DMS53 (cell line): ENCODE data around the gene DOCK1.

ENCODE experiments used
- DNase-seq: peaks from one replicate; lab custom pipeline; 2025; lab: John Stamatoyannopoulos, UW

Gene DOCK1

DNA sequence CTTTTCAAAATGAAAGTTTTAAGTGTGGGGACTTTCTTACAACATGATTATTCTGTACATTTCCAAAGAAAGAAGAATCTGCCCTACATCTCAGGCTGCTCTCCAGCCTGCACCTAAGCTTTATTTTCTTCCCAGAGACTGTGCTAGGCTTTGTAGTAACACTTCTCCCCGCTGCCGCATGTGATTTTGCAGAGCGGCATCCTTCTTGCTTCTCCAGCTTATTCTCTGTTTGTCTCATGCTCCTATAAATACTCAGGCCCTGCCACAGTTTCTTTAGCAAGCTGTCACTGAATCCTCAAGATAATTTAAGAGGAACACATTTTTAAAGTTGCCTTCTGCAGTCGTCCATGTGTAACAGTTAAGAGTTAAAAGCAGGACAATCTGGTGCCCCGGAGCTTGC is 237.6 kb downstream of the DOCK1 start:
- no peak for DNase-seq

DNA sequence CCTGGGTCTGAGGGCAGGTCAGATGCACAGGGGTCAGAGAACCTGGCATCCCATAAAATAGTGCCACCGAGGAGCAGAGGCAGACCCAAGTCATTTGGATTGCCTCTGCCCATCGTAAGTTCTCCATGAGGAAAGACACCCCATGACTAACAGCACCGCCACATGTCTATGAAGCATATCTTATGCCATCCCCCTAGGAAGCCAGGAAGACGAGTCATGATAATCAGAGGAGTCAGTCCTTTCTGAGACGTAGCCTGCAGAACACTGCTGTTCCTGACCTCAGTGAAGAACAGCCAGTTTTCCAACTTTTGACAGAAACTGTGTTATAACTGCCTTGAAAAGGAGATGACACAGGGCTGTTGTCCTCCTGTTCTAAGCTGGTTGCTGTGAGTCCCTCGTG is 239.9 kb downstream of the DOCK1 start:
- no peak for DNase-seq

DNA sequence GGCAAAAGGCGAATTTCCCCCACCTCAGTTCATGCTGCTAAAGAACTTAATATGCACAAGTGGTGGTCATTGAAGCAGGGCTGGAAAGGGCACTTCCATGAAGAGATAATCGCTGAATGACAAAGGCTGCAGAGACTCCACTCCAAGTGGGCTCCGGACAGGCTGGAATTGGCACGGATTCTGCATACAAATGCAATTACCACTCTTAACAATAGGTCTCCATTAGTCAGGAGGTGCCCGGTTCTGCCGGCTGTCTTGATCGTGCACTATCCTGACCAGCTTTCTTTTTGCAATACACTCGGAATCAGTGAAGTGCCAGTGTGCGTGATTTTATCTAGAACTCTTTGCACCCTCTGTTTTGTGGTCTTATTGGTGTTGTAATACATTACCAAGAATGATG is 241.4 kb downstream of the DOCK1 start:
- DNase-seq = no peak

DNA sequence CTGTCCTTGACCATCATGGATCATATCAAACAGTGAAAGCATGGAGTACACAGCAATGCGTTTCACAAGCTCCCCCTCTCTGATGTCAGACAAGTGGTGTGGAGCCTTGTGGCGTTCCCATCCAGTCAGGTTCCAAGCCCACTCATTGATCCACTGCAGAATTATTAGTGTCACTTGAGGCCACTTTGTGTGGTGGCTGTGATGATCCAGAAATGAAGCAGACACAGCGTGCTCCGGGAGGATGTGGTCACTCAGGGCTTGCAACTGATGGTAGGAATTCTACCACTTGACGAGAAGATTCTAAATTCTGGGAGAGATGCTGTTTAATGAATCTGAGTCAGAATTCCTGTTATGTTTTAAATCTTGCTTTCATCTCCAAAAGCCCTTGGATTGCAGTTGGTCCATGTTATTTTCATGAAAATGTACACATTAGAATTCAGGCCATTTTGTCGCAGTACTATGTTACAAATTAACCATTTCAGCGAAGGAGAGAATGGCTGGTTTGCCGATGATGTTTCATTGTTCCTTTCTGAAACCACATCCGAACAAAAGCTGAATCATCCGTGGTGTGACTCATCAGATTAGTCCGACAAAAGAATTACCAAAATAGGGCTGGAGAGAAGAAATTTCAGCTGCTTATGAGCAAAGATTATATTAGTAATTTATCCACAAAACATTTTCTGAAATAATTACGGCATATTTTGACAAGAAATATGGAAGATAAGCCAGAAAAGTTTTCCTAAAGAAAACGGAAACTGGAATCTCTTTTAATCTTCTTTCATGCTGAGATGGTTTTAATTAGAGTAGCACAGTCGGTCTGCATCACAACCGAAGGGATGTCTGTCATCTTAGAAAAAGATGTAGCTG is 243.1 kb downstream of the DOCK1 start:
- DNase-seq = peak; percentile 46

DNA sequence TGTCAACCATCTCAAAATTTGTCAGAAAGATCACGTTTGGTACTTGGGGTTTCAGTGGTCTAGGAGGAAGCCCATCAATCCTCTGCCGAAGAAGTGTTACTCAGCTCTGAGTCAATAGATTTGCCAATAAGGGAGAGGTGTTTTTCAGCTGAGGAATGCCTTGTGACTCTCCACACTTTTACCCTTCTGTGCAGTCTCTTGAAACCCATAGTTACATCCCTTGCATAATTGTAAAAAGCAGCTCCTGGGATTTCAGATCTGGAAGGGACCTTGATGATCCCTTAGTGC is 243.6 kb downstream of the DOCK1 start:
- no peak for DNase-seq

DNA sequence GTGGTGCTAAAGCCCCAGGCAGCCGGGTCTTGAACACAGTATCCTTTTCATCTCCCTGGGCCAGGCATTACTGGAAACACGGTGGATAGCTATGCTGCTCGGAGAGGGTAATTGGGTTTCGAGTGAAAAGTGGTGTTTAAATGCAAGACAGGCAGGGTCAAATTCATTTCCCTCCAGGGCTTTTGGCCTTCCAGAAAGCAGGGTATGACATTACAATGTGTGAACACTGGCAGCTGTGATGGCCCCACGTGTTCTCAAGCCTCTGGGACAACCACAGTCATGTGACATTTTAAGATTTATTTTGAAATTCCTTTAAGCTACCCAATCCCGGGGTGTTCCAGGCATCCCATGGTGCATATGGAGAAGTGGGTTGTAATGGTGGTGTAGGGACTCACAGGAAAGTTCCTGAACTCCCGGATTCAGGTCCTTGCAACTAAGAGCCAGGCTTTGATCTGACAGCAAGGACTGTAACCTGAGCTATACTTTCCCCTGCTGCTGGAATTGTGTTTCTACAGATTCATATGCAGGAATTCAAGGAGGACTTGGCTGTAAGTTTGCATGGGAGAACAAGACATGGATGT is 244.4 kb downstream of the DOCK1 start:
- DNase-seq = no peak

DNA sequence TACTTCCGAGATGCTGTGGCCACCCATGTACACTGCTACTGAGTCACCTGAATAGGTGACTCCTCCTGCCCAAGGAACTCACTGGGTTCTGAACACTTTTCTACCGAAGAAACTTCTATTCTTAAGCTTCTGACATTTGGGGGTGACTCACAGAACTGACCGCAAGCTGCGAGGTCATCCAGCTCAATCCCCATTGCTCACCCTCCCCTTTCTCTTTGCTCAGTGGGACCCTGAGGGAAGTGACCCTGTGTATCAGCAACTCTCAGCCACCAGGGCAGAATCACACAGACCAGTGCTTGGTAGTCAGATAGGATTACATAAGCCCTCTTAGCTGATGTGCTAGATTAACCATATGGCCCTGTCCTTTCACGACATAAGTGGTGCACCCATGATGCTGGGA is 244.9 kb downstream of the DOCK1 start:
- no peak for DNase-seq

DNA sequence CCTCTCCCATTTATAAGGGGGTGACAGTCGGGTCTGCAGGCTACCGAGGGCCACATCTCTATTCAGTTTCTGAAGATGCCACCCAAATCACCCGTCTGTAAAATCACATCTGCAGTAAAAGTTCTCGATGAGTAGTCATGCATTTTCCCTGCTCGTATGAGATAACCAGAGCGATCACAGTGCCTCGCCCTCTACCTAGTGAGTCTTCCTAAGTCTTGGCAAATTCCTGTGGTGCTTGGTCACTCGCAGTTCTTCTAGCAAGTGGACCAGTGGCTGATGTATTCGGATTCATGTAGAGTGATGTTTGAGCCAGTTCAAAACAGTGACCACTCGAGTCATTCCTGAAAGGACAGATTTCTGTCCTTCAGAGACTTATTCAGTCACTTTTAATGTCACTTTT is 246.3 kb downstream of the DOCK1 start:
- no peak for DNase-seq

DNA sequence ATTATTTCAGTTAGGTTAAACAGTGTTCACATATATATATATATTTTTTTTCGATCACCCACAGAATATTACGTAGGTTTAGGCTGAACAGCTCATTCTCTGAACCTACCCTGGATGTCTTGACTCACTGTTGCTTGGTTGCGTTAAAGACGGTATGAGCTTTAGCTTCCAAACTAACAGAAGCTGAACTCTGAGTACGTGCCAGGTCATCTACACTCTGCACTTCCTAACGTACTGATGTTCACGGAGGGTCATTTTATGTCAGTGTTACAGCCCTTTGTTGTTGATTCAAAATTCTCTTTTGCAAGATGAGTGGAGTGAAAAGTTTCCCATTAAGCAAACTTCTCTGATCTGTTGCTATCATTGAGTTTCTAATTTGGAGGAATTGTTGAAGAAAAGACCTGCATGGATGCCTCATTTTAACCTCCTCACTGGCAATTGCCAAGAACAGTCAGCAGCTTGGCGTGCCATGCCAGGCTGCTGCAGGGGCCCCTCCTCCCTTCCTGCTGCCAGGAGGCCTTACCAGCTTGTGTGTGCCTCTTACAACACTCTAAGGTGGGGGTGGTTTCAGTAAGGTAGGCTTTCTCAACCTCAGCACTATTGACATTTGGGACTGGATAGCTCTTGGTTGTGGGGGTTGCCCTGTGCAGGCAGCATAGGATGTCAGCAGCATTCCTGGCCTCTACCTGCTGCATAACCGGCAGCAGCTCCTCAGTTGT is 246.9 kb downstream of the DOCK1 start:
- no peak for DNase-seq

DNA sequence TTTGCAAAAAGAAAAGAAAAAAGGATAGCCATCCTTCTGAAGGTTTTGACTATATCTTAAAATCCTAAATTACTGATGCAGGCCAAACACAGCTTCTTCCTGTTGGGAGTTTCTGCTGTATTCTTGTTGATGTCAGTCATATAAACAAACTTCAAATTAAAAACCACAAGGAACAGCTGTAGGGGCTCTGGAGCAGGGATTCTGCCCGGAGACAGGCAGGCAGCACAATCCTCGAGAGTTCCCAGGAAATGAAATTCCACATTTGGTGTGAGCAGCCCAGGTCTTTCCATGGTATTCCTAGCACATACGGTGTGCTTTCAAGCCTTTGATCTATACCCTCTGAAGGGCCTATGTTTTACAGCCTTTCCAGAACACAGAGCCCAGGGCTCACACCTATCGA is 248.0 kb downstream of the DOCK1 start:
- DNase-seq = no peak

DNA sequence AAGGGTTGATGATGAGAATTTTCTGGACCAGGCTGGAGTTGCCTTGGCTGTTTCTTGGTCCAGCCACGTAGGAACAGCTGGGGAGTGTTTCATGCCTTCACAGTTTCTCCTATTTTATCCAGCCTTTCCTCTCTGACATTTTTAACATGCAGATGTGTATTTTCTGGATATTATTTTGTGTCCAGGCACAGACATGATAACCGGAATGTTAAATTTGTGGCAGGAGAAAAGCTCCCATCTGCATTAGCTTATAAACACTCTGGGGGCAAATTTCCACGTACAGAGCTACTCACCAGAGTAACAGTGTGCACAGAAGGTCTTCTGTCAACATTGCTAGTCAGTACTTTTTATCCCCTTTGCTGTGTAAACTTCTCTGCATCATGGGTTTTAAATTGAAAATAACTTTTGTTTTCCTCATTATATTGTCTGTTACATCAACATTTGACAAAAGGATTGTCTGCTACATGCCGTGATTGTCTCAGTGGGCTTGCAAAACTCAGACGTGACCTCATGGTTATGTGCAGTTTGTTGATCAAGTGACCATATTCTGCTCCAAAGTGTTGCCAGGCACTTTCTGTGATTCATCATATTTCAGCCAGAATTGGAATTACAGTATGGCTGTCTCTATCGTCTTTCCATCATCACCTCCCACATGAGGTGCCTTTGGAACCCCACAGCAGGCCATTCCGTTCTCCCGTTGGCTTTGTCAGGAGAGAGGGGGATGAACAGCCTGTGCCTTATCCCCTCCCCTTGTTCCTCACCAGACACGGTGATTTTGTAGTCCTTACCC is 249.8 kb downstream of the DOCK1 start:
- no peak for DNase-seq

DNA sequence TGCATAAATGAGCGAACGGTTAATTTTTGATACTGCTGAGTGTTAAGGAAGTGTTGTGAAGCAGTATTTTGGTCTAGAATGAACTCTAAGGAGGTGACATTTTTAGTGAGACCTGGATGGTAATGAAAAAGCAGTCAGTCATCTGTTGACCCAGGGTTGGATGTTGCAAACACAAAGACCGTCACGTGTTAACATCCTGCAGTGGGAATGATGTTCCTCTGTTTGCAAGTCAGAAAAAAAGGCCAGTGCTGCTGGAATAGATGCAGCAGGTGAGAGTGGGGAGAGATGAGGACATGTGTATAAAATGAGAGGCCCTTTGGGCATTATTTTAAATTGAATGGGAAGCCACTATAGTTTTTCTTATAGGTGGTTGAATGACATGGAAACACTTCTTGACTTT is 251.9 kb downstream of the DOCK1 start:
- DNase-seq = no peak

DNA sequence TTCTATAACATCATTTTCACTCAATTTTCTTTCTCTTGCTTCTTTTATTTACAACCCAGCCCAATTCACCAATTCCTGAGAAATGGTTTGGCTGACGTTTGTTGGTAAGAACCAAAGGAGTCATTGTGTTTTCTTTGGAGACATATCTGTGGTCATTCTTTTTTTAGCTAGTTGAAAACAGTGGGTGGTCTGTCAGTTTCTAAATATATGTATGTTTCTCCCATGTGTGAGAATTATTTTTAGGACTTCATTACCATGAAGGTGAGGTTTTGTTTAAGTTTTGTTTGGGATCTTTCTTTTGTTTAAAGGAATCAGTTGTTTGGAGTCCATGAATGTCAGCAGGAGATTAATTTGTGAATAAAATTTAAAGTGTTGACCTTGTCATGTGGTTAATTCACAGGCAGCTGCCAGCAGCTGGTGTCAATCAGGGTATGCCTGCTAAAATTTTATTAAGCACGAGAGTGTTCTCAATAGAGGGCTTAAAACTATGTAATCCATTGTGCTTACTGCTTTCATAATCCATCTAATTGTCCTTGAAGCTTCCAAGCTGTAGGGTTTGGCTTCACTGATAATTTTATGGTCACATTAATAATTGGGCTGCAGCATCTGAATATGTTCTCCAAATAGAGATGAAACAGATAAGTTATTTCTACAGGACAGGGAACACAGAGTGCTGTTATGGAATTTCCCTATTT is 252.4 kb downstream of the DOCK1 start:
- DNase-seq = no peak

DNA sequence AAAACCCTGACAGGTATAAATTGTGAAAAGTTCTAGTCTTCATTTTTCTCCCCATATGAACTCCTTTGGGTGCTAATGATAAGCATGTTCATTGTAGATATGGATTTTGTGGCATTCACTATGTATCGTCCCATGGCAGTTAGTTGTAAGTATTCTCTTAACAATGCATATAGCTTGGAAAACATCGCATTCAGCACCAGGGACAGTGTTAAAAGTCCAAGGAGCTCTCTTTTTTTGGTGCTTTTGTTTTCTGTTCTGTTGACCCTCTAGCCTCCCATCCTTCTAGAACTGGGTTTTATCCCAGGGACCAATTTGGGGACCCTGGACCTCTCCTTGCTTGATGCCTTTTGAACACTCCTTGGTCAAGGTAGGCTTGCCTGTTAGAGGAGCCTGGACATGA is 253.4 kb downstream of the DOCK1 start:
- no peak for DNase-seq

DNA sequence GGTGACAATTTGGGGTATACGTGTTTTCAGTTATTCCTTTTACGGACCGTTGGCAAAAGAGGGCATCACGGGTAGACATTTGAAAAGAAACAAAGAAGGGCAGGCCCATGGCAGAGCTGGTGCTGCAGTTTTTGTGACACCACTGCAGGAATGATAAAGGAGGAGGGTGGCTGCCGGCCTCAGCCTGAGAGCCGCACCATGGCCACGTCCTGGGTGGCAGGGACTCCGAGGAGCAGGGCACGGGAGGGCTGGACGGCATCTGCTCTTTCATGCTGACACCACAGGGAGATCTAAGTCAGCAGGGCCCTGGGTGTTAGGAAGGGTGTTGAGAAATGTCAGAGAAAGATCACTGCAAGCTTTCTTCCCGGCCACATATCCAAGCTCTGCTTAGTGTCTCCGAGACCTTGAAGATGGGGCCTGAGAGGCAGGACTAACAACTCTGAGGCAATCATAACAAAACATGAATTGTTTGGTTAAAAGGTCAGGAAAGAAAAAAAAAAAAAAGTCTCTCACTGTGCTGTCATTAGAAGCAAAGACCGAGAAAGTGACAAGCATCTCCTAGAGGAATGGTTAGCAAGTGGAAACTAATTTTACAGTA is 254.5 kb downstream of the DOCK1 start:
- no peak for DNase-seq

DNA sequence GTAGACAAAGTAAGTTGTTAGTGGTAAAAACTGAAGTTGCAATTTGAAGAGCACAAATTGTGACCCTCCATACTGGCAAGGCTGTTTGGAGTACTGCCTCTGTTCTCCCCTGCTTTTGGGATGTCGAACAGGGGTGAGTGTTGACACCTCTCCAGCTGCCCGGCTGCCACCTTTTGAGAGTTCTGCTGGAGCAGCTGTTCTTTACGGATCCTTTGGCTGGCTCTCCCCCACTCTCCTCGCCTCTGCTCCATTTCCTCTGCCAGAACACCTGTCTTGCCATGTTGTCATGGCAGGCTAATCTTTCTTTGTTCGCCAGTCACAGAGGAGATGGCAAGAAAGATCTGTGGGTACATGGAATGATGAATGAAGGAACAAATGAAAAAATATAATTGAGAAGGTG is 256.3 kb downstream of the DOCK1 start:
- no peak for DNase-seq

DNA sequence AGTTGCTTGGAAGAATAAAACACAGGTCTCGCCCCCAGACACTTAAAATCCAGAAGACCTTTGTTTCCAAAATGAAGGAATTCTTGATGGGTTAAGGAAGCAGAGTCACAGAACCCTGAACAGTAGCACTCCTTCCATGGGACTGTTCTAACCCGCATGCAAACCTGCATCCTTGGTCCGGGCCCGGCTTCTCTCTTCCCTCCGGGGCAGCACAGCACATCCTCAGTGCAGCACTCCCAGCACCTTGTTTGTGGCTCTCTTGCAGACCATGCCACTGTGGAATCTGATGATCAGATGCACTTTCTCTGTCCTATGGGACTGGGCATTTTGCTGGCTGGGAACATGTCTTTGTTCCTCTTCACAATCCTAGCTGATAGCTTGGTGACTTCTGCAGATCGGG is 257.6 kb downstream of the DOCK1 start:
- no peak for DNase-seq

DNA sequence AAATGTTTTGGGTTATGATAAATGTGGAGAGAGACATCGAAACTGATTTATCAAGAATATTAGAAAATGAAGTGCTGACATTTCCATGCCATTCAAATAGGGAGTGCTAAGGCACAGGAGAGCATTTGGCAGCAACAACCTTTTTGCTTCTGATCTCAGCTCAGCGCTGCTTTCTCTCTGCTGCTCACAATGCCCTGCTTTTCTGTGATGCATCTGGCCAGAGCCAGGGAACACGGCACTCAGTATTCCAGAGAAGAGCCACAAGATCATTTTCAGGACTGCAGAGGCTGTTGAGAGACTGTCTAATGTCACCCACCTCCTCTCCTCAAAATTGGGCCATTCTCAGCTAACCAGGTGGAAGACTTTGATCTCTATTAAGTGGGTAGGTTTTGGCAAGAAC is 263.0 kb downstream of the DOCK1 start:
- DNase-seq = no peak

DNA sequence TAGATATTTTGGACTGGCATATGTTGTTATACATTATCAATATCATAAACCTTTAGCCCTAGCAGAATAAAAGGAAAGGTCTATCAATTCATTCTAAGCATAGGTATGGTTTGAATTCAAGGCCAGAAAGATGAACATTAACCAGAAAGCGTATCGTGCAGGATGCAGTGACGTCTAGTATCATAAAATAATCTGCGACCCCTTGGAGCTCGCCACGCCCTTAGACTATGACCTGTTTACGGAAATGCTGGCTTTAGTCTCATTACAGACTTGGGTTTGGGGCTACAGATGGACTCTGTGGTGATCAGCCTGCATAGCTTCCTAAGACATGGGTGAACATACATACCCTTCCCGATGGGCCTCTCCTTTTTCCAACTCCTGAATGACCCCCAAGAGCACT is 269.6 kb downstream of the DOCK1 start:
- DNase-seq = no peak

DNA sequence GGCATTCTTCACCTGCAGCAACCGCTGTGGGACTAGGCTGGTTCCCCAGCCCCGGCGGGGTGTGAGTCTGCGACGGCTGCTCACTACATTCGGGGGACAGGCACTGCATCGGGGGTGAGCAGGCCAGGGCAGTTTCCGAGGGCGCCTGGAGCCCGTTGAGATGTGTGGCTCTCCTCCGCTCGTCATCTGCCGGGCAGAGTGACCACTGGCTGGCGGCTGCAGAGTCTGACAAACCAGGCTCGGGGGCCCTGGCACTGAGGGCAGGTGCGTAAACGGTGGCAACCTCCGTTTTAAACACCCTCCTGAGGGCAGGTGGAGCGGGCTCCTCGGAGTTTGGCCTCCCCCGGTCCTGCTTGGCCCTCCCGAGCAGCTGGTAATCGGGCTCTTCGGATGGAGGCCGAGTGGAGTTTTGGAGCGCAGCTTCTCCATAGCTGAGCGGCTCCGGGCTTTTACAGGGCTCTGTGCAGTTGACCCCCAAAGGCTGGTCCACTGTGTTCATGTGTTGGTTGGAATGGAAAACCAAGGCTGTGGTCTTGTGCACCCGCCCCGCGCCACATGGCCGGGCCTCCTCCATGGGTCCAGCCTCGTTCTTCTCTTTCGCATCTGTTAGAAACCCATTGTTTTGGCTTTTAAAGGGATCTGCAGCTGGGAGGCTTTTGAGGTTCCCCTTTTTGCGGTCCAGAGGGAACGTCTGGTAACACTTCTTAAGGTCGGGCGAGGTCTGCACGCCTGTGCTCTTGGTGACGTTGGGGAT is 270.3 kb downstream of the DOCK1 start:
- no peak for DNase-seq

DNA sequence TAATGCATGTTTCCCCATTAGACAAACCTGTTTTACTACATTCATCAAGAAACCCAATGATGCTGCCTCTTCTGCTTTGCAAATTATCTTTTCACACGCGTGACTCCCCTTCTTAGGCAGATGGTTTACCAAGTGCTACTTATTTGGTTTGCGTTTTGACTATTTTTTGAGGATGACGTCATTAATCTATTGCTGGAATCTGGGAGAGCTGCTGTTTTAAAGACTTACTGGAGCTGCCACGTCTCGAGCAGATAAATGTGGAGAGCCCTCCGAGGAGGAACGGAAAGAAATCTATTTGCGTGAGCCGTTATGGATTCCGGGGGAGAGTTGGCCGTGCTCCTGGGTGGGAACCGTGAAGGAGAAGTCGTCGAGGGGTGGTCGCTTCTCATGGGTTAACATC is 271.4 kb downstream of the DOCK1 start:
- DNase-seq = no peak
